ENCODE results near the gene ZNF444. TPM values are rescaled to one million over a fixed set of nuclear protein-coding genes. Genes with fewer than 3 reads are reported as not detected.

The ZNF444 gene
- 10 to 100 TPM; 35.1 to 53.0 (median 45.5) TPM for total RNA-seq

DNA sequence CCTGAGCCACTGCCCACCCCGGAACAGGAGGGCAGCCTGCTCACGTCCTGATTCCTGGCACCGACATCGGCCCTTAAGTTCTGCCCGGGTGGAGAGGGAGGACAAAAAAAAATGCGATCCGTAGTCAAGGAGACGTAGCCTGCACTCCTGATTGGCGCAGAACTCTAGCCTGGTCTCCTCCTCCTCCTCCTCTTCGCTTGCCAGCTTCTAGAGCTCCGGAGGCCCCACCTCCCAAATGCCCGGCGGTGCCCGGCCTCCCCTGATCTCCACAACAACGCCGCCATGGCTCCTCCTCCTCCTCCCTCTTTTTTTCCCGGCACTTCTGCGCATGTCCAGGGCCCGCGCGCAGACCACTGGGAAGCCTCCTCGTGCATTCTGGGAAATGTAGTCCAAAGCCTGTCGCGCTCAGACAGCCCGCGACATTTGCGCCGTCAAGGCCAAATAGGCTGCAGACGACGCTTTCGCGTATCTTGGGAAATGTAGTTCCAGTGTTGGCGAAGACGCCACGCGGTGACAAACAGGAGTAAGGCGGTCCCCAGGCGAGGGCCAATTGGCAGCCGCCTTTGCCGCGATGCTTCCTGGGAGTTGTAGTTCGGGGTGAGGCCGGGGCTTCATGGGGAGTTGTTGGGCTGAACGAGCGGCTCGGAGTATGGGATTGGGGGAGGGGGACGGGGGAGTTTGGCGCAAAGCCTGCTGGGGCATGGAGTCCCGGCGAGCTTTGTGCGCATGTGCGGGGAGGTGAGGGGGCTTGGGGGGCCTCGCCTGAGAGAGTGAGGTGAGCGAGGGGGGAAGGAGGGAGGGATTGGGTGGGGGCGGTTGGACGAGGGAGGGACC lies at the start of gene ZNF444:
Gene ZNF444, plus strand, starts transcription at position 705 of the 834 bp plus-strand sequence. CDS start 5,625 bp downstream, outside the sequence.
- 0 to 1% methylated on average over 37 to 51 of the region's 56 CpGs for WGBS, 2 donors
- intact Hi-C loops (cut with DNase I): no loop called here
- peaks cover 34 to 50% of the 10 kb centered on the region in 2 donors for H3K4me1 ChIP-seq

DNA sequence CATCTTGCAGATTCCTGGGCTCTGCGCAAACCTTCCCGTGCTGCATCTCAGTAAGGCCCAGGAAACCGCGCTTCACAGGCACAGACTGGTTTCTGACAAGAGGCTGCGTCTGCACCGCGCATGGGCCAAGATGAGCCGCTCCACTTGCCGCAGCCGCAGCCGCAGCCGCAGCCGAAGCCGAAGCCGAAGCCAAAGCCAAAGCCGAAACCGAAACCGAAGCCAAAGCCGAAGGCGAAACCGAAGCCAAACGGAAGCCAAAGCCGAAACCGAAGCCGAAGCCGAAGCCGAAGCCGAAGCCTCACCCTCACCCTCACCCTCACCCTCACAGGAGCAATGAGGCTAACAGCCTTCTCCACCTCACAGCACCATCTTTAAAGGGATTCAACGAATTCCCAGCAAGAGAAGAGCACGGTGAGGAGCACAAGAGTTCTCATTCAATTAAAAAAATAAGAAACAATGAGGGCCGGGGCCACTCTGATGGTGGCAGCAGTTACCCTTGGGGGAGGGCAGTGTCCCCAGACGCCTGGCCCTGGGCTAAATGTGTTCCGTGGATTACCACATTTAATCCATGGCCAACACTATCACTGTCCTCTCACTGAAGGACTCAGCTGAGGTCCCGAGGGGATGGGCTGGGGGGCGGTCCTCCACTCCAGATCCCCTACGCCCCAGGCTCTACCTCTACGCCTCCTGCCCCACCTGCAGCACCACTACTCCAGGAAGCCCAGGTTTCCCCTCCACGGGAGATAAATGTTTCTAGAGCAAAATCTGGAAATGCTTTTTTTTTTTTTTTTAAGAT lies 49.1 kb upstream of the ZNF444 start:
- Histone ChIP-seq H3K27ac (no peak overlapping the region), H3K4me3 (replicated peaks in 1 of 3) (no peak overlapping the region), H3K36me3 (peaks cover 3 to 4% of the 10 kb centered on the region in 2 donors), H3K4me1 (no peaks in the 10 kb centered on the region), H3K9me3 (no peaks in the 10 kb centered on the region), H3K27me3 (no peaks in the 10 kb centered on the region)
- no peak for TF ChIP-seq POLR2A (IDR thresholded peaks at IDR 0.05)
- TF ChIP-seq, protein P1, sequence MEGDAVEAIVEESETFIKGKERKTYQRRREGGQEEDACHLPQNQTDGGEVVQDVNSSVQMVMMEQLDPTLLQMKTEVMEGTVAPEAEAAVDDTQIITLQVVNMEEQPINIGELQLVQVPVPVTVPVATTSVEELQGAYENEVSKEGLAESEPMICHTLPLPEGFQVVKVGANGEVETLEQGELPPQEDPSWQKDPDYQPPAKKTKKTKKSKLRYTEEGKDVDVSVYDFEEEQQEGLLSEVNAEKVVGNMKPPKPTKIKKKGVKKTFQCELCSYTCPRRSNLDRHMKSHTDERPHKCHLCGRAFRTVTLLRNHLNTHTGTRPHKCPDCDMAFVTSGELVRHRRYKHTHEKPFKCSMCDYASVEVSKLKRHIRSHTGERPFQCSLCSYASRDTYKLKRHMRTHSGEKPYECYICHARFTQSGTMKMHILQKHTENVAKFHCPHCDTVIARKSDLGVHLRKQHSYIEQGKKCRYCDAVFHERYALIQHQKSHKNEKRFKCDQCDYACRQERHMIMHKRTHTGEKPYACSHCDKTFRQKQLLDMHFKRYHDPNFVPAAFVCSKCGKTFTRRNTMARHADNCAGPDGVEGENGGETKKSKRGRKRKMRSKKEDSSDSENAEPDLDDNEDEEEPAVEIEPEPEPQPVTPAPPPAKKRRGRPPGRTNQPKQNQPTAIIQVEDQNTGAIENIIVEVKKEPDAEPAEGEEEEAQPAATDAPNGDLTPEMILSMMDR (IDR thresholded peaks at IDR 0.05): no peak
- WGBS, 2 donors: 91 to 92% methylated on average over 38 of the region's 38 CpGs
- no peak for DNase-seq
- intact Hi-C loops (cut with DNase I): no loop called here

More for the DNA sequence above, at the start of gene ZNF444:
- TF ChIP-seq, protein P1 (IDR thresholded peaks at IDR 0.05): no peak
- peak in 1 of 2 donors; percentile 84 for TF ChIP-seq POLR2A (IDR thresholded peaks at IDR 0.05)
- peak; percentile 99 for DNase-seq
- Histone ChIP-seq H3K27me3 (no peaks in the 10 kb centered on the region), H3K36me3 (no peaks in the 10 kb centered on the region), H3K9me3 (no peaks in the 10 kb centered on the region), H3K4me3 (replicated peaks in 1 of 3) (peak within 1 kb of the TSS in 2 of 3 donors; percentile 27 to 43), H3K27ac (peak within 1 kb of the TSS; percentile 88 to 94 (median 89))

DNA sequence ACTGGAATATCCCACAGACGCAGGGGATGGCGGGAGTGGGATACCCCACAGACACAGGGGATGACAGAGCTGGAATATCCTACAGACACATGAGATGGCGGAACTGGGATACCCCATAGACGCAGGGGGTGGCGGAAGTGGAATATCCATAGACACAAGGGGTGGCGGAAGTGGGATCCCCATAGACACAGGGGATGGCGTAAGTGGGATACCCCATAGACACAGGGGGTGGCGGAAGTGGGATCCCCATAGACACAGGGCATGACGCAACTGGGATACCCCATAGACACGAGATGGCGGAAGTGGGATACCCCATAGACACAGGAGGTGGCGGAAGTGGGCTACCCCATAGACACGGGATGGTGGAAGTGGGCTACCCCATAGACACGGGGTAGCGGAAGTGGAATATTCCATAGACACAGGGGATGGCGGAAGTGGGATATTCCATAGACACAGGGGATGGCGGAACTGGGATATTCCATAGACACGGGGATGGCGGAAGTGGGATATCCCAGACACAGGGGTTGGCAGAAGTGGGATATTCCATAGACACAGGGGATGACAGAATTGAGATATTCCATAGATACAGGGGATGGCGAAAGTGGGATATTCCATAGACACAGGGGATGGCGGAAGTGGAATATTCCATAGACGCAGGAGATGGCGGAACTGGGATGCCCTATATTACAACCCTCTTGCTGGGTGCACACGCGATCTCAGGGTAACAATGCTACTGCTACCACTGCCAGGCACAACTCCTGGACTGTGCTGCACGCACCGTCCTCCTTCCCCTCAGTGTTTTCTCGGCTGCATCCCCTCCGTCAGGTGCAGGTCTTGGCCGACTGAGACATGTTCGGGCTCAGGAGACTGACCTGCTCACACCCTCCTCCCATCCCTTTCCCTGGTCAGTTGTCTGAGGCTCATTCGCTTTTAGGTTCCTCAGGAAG lies 48.1 kb upstream of the ZNF444 start:
- DNase-seq: no peak
- Histone ChIP-seq H3K4me3 (replicated peaks in 1 of 3) (no peak overlapping the region), H3K4me1 (no peaks in the 10 kb centered on the region), H3K9me3 (no peaks in the 10 kb centered on the region), H3K27me3 (no peaks in the 10 kb centered on the region), H3K36me3 (peaks cover under 1 to 4% of the 10 kb centered on the region in 2 donors), H3K27ac (no peak overlapping the region)
- WGBS, 2 donors: 96 to 97% methylated on average over 32 of the region's 32 CpGs
- TF ChIP-seq, protein P1 (IDR thresholded peaks at IDR 0.05): no peak
- TF ChIP-seq POLR2A (IDR thresholded peaks at IDR 0.05): no peak
- intact Hi-C loops (cut with DNase I): no loop called here

DNA sequence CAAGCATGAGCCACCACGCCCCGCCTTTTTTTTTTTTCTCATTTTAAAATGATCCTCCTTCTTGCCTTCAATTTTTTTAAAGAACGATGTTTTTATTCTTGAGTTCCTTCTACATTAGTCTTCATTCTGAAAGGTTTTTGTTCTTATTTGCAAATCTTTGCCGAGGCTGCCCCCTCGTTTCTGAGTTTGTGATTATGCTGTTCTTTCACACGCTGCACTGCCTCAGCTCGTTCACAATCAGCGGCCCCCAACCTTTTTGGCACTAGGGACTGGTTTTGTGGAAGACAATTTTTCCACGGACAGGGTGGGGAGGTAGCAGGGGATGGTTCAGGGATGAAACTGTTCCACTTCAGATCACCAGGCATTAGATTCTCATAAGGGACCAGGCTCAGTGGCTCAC lies 46.6 kb upstream of the ZNF444 start:
- intact Hi-C loops (cut with DNase I): no loop called here
- no peaks in the 10 kb centered on the region for H3K27me3 ChIP-seq

More for the DNA sequence above, 46.6 kb upstream of the ZNF444 start:
- Histone ChIP-seq H3K4me3 (replicated peaks in 1 of 3) (no peak overlapping the region), H3K36me3 (no peaks in the 10 kb centered on the region), H3K9me3 (no peaks in the 10 kb centered on the region), H3K4me1 (no peaks in the 10 kb centered on the region), H3K27ac (no peak overlapping the region)
- DNase-seq: no peak
- no peak for TF ChIP-seq POLR2A (IDR thresholded peaks at IDR 0.05)
- TF ChIP-seq, protein P1 (IDR thresholded peaks at IDR 0.05): no peak
- 85 to 88% methylated on average over 8 of the region's 9 CpGs for WGBS, 2 donors
